K562 (cell line): Measurements from ENCODE around the gene ACOT4. TPM values are rescaled to one million over a fixed set of nuclear protein-coding genes. Genes with fewer than 3 reads are reported as not detected.

Source experiments
- ATAC-seq: fragments of 200-7000 bp; cut with Tn5 transposase; 3 replicates; pipeline ENCODE4 v1.9.1; 2020; ENCODE audit warnings: moderate library complexity
- BruUV-seq: library from RNA; stranded (reverse); fragments of 400-500 nt; replicated peaks from 2 replicates; lab custom pipeline; 2021; lab: Mats Ljungman, UMichigan
- CTCF ChIA-PET: fragments of 300-600 bp; formaldehyde crosslinking; extraction: SDS; loops from one replicate; lab custom pipeline; 2021; ENCODE audit warnings: low intra/inter-chr PET ratio; lab: Yijun Ruan, JAX
- POLR2A ChIA-PET: fragments of 300-600, 350-650 bp; sonication (Branson Sonifier 250); formaldehyde crosslinking; extraction: SDS; loops from one replicate; lab custom pipeline; 2021; ENCODE audit warnings: antibody characterized with exemption, inconsistent platforms; lab: Yijun Ruan, JAX
- DNase-seq, 4 experiments: peaks; one replicate each; pipeline versions ENCODE4 v3.0.0 to v3.0.0-alpha.2; 2011 to 2018; ENCODE audit warnings: low spot score in 3 of 4, mixed read lengths in 3 of 4; ENCODE audit errors: extremely low read depth in 1 of 4
- FAIRE-seq: peaks from 2 replicates; lab custom pipeline; 2011; peaks lifted over from hg19 to GRCh38; lab: Jason Lieb, UNC
- H2AFZ ChIP-seq: 2 replicates; pipeline ENCODE4 v1.6.0; 2011; ENCODE audit warnings: low read depth, low read length, control low read depth, inconsistent platforms
- H3K27ac ChIP-seq: fragments of 200-600 bp; 3 replicates; pipeline ENCODE4 v1.8.0; 2011; ENCODE audit warnings: low read depth, mild to moderate bottlenecking, control low read depth, inconsistent platforms, low read length, moderate library complexity, mixed read lengths; ENCODE audit errors: extremely low read depth
- H3K27me3 ChIP-seq, 2 experiments: fragments of 300-600 bp in 1 of 2; 2 replicates in 1 of 2; 3 replicates in 1 of 2; pipeline versions ENCODE4 v1.6.0 to v1.8.0; 2011; ENCODE audit warnings: inconsistent platforms in 2 of 2, low read length in 2 of 2, mild to moderate bottlenecking in 1 of 2, mixed read lengths in 1 of 2, moderate library complexity in 1 of 2; ENCODE audit not compliant: control insufficient read depth in 2 of 2, insufficient read depth in 2 of 2
- H3K36me3 ChIP-seq: fragments of 300-600 bp; 3 replicates; pipeline ENCODE4 v1.8.0; 2011; ENCODE audit warnings: mild to moderate bottlenecking, low read length, inconsistent platforms; ENCODE audit not compliant: control insufficient read depth, insufficient read depth
- H3K4me1 ChIP-seq, 2 experiments: fragments of 200-600 bp in 1 of 2; replicated peaks in 1 of 2; 2 replicates in 1 of 2; 3 replicates in 1 of 2; pipeline versions ENCODE4 v1.5.1 to v1.8.0; 2011; ENCODE audit warnings: inconsistent platforms in 2 of 2, low read length in 2 of 2, mild to moderate bottlenecking in 1 of 2, mixed read lengths in 1 of 2, moderate library complexity in 1 of 2; ENCODE audit not compliant: control insufficient read depth in 2 of 2, insufficient read depth in 2 of 2
- H3K4me2 ChIP-seq: 2 replicates; pipeline ENCODE4 v1.6.1; 2011; ENCODE audit warnings: low read length, control low read depth, inconsistent platforms, mixed read lengths; ENCODE audit not compliant: insufficient read depth
- H3K4me3 ChIP-seq: fragments of 200-600 bp; sonication (generic), shearing (Covaris generic); 2 replicates; pipeline ENCODE4 v1.5.1; 2016; ENCODE audit warnings: control low read depth, inconsistent platforms
- H3K79me2 ChIP-seq: fragments of 200-600 bp; 3 replicates; pipeline ENCODE4 v1.8.0; 2011; ENCODE audit warnings: low read length, inconsistent platforms; ENCODE audit not compliant: control insufficient read depth, insufficient read depth
- H3K9ac ChIP-seq, 2 experiments: 2 replicates each; pipeline versions ENCODE4 v1.6.0 to v1.6.1; 2011; ENCODE audit warnings: low read depth in 2 of 2, low read length in 2 of 2, control low read depth in 1 of 2, inconsistent platforms in 1 of 2, mild to moderate bottlenecking in 1 of 2, mixed read lengths in 1 of 2; ENCODE audit not compliant: insufficient read depth in 1 of 2
- H3K9me1 ChIP-seq: one replicate; pipeline ENCODE4 v1.6.0; 2011; ENCODE audit warnings: inconsistent platforms, mild to moderate bottlenecking, low read length, moderate library complexity; ENCODE audit not compliant: control insufficient read depth, insufficient read depth
- H3K9me3 ChIP-seq: replicated peaks from 2 replicates; pipeline ENCODE4 v1.5.1; 2011; ENCODE audit warnings: low read depth, low read length, inconsistent platforms; ENCODE audit not compliant: control insufficient read depth, insufficient read depth
- H4K20me1 ChIP-seq: replicated peaks from 2 replicates; pipeline ENCODE4 v1.6.1; 2011; ENCODE audit warnings: low read length, inconsistent platforms, mixed read lengths; ENCODE audit not compliant: control insufficient read depth, insufficient read depth
- BDP1 ChIP-seq: IDR thresholded peaks from 3 replicates; pipeline ENCODE4 v1.6.1; 2011; ENCODE audit not compliant: insufficient read length, insufficient read depth
- BMI1 ChIP-seq: fragments of 150-350 bp; IDR thresholded peaks from 2 replicates; pipeline ENCODE4 v1.6.1; 2014; ENCODE audit warnings: low read length
- CEBPB ChIP-seq: fragments of 450-650 bp; IDR thresholded peaks from 2 replicates; pipeline ENCODE4 v1.6.1; 2016; ENCODE audit warnings: missing genetic modification characterization, missing compliant biosample characterization
- FOXA3 ChIP-seq, 2 experiments: fragments of 450-650 bp in 1 of 2; sonication (generic) in 1 of 2; formaldehyde crosslinking; IDR thresholded peaks in 1 of 2; conservative IDR thresholded peaks in 1 of 2; 2 replicates each; pipeline versions ENCODE4 v1.4.0 to v1.8.0; 2020 to 2022; ENCODE audit warnings: mild to moderate bottlenecking in 2 of 2, missing genetic modification reagents in 1 of 2
- KDM2B ChIP-seq: fragments of 250-450 bp; sonication (Bioruptor Pico); IDR thresholded peaks from 2 replicates; pipeline ENCODE4 v1.8.0; 2021; ENCODE audit warnings: mild to moderate bottlenecking, moderate library complexity
- MIER1 ChIP-seq: fragments of 450-650 bp; IDR thresholded peaks from 2 replicates; pipeline ENCODE4 v1.6.1; 2016; ENCODE audit warnings: antibody characterized with exemption, mild to moderate bottlenecking, low read depth
- NR3C1 ChIP-seq: sonication (generic); formaldehyde crosslinking; IDR thresholded peaks from 2 replicates; pipeline ENCODE4 v1.8.1; 2022; ENCODE audit warnings: missing genetic modification reagents
- PURB ChIP-seq: sonication (generic); formaldehyde crosslinking; IDR thresholded peaks from 2 replicates; pipeline ENCODE4 v1.9.0; 2021; ENCODE audit warnings: low read depth, mild to moderate bottlenecking, missing genetic modification reagents
- RUNX1 ChIP-seq: sonication (generic); IDR thresholded peaks from 2 replicates; pipeline ENCODE4 v1.6.1; 2016; ENCODE audit warnings: antibody characterized with exemption, low read depth
- SMARCA4 ChIP-seq: fragments of 450-650 bp; IDR thresholded peaks from 2 replicates; pipeline ENCODE4 v1.6.1; 2016
- SMARCC2 ChIP-seq: fragments of 450-650 bp; IDR thresholded peaks from 2 replicates; pipeline ENCODE4 v1.6.1; 2017; ENCODE audit warnings: antibody characterized with exemption, moderate library complexity, mild to moderate bottlenecking, low read depth
- TCFL5 ChIP-seq: fragments of 250-450 bp; sonication (Bioruptor Pico); conservative IDR thresholded peaks from 2 replicates; pipeline ENCODE4 v1.6.1; 2021; ENCODE audit warnings: mild to moderate bottlenecking, moderate library complexity, matching md5 sums
- TEAD1 ChIP-seq, 2 experiments: fragments of 450-650 bp in 1 of 2; sonication (generic) in 1 of 2; formaldehyde crosslinking; IDR thresholded peaks; 2 replicates each; pipeline versions ENCODE4 v1.4.0 to v1.8.0; 2020 to 2022; ENCODE audit warnings: mild to moderate bottlenecking in 2 of 2, missing genetic modification reagents in 1 of 2
- XRCC5 ChIP-seq: fragments of 200-400 bp; formaldehyde crosslinking; IDR thresholded peaks from 2 replicates; pipeline ENCODE4 v1.6.1; 2017; ENCODE audit warnings: low read depth, mild to moderate bottlenecking, low read length
- ZNF707 ChIP-seq: fragments of 250-450 bp; sonication (Bioruptor Pico); conservative IDR thresholded peaks from 2 replicates; pipeline ENCODE4 v1.8.0; 2022; ENCODE audit warnings: inconsistent platforms, mild to moderate bottlenecking, moderate library complexity
- WGBS: fragments of 100-300 bp; shearing (Covaris generic); methylation state at CpG from one replicate; pipeline ENCODE4 v1.1.6; 2016; ENCODE audit warnings: low coverage, mixed read lengths; ENCODE audit not compliant: insufficient coverage; ENCODE audit errors: missing lambda C conversion rate; 5-methylcytosine and 5-hydroxymethylcytosine counted together
- in situ Hi-C: fragments of 300-500 bp; cut with MboI; formaldehyde crosslinking; loops from 4 replicates; pipeline ENCODE4 v1.15.0; 2018; ENCODE audit warnings: inconsistent platforms, mixed read lengths
- intact Hi-C: fragments of 100-400 bp; cut with micrococcal nuclease; formaldehyde crosslinking; loops from 2 replicates; pipeline ENCODE4 v1.14.2; 2022
- polyA plus RNA-seq, 8 experiments: library from polyadenylated mRNA; depleted of rRNA in 4 of 8; stranded (reverse) in 5 of 8; unstranded in 3 of 8; fragments of >200 nt; fragmentation: Nextera tagmentation in 2 of 8; fragmentation: Illumina TruSeq in 1 of 8; extraction: Ambion mirVana in 2 of 8; extraction: Trizol in 1 of 8; gene quantifications; 2 replicates each; pipeline versions ENCODE4 v1.2.1 to v1.2.3, GENCODE V29; 2011 to 2014; ENCODE audit warnings: inconsistent platforms in 1 of 8, missing spikeins in 1 of 8
- total RNA-seq, 7 experiments: library from RNA; depleted of rRNA in 6 of 7; stranded (reverse); fragments of >200 nt in 6 of 7; fragmentation: Illumina TruSeq in 2 of 7; extraction: Trizol in 2 of 7; gene quantifications; 2 replicates each; pipeline versions ENCODE4 v1.2.1 to v1.2.3, GENCODE V29; 2011 to 2021; ENCODE audit warnings: low replicate concordance in 1 of 7
- TF ChIP-seq, protein P1 (sequence below): sonication (generic); formaldehyde crosslinking; IDR thresholded peaks from 2 replicates; pipeline ENCODE4 v1.8.0; 2023; ENCODE audit warnings: mild to moderate bottlenecking, missing genetic modification reagents
- TF ChIP-seq, protein P2 (sequence below): sonication (generic); formaldehyde crosslinking; IDR thresholded peaks from 2 replicates; pipeline ENCODE4 v1.8.0; 2022; ENCODE audit warnings: mild to moderate bottlenecking, missing genetic modification reagents
- TF ChIP-seq, protein P3 (sequence below): sonication (generic); formaldehyde crosslinking; IDR thresholded peaks from 2 replicates; pipeline ENCODE4 v1.8.0; 2022; ENCODE audit warnings: mild to moderate bottlenecking, low read depth, missing genetic modification reagents

Gene ACOT4
- total and polyA plus RNA-seq, 9 of the 15 experiments (the other 6 are each of a cell fraction or from before 2014, with no cell fraction given): not detected

DNA sequence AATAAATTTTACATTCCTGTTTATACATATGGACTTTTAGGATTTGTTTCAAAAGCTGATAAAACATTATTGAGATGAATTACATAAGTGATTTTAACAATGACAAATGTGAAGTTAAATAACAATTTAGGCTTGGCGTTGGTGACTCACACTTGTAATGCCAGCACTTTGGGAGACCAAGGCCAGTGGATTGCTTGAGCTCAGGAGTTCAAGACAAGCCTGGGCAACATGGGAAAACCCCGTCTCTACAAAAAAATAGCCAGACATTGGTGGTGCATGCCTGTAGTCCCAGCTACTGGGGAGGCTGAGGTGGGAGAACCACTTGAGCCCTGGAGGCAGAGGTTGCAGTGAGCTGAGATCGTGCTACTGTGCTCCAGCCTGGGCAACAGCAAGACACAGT is 15.3 kb upstream of the ACOT4 start:
- no peaks in the 10 kb centered on the region for H3K9me3 ChIP-seq
- ChIA-PET CTCF (no interaction called here), POLR2A (interaction anchor here (0.6 kb wide), 1 partner anchor 55 kb away, joined by 3 read pairs; no protein-coding TSS in a partner anchor)
- no peak overlapping the region for H2AFZ ChIP-seq
- no peaks in the 10 kb centered on the region for H3K9me1 ChIP-seq
- FAIRE-seq: no peak
- no peak for DNase-seq
- H3K27ac ChIP-seq: no peak overlapping the region
- no peak for ATAC-seq
- 11% methylated on average over 3 of the region's 3 CpGs for WGBS
- no peaks in the 10 kb centered on the region for H3K36me3 ChIP-seq
- no peaks in the 10 kb centered on the region for H4K20me1 ChIP-seq
- H3K9ac ChIP-seq: no peak overlapping the region
- no peaks in the 10 kb centered on the region for H3K27me3 ChIP-seq
- no peaks in the 10 kb centered on the region for H3K4me1 ChIP-seq
- intact Hi-C loops (no loop called here), in situ Hi-C loops (no loop called here)
- no TSS peak for BruUV-seq
- no peak overlapping the region for H3K4me2 ChIP-seq
- H3K4me3 ChIP-seq: no peak overlapping the region
- no peaks in the 10 kb centered on the region for H3K79me2 ChIP-seq
- no peak for TF ChIP-seq SMARCA4
- TF ChIP-seq RUNX1: no peak
- no peak for TF ChIP-seq CEBPB (tag)
- TF ChIP-seq TEAD1 (CRISPR knock-in tag; IDR thresholded peaks at IDR 0.05): no peak
- TF ChIP-seq, protein P1, sequence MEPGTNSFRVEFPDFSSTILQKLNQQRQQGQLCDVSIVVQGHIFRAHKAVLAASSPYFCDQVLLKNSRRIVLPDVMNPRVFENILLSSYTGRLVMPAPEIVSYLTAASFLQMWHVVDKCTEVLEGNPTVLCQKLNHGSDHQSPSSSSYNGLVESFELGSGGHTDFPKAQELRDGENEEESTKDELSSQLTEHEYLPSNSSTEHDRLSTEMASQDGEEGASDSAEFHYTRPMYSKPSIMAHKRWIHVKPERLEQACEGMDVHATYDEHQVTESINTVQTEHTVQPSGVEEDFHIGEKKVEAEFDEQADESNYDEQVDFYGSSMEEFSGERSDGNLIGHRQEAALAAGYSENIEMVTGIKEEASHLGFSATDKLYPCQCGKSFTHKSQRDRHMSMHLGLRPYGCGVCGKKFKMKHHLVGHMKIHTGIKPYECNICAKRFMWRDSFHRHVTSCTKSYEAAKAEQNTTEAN (CRISPR knock-in tag): no peak
- TF ChIP-seq, protein P2, sequence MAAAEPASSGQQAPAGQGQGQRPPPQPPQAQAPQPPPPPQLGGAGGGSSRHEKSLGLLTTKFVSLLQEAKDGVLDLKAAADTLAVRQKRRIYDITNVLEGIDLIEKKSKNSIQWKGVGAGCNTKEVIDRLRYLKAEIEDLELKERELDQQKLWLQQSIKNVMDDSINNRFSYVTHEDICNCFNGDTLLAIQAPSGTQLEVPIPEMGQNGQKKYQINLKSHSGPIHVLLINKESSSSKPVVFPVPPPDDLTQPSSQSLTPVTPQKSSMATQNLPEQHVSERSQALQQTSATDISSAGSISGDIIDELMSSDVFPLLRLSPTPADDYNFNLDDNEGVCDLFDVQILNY (CRISPR knock-in tag): no peak
- TF ChIP-seq PURB: no peak
- no peak for TF ChIP-seq FOXA3 (CRISPR knock-in tag; conservative IDR thresholded peaks at IDR 0.05 in 1 of 2, IDR thresholded peaks at IDR 0.05 in 1 of 2)
- TF ChIP-seq KDM2B (CRISPR knock-in tag): no peak
- TF ChIP-seq MIER1: no peak
- TF ChIP-seq, protein P3, sequence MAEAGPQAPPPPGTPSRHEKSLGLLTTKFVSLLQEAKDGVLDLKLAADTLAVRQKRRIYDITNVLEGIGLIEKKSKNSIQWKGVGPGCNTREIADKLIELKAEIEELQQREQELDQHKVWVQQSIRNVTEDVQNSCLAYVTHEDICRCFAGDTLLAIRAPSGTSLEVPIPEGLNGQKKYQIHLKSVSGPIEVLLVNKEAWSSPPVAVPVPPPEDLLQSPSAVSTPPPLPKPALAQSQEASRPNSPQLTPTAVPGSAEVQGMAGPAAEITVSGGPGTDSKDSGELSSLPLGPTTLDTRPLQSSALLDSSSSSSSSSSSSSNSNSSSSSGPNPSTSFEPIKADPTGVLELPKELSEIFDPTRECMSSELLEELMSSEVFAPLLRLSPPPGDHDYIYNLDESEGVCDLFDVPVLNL (CRISPR knock-in tag): no peak
- no peak for TF ChIP-seq SMARCC2
- no peak for TF ChIP-seq XRCC5
- TF ChIP-seq BMI1: no peak
- no peak for TF ChIP-seq ZNF707
- TF ChIP-seq NR3C1: no peak
- no peak for TF ChIP-seq BDP1
- no peak for TF ChIP-seq TCFL5 (CRISPR knock-in tag)
